ENCODE measurements around the gene TLCD4.

TLCD4 gene

GRCh38 chr1:95073446-95073845 lies 43.7 kb upstream of the TLCD4 start:
- Histone ChIP-seq H2BK15ac (ENCODE audit: low read depth, poor library complexity, severe bottlenecking) (no peak overlapping the region), H3K14ac (ENCODE audit: low read length in 2 of 2) (no peak overlapping the region), H3K36me3 (ENCODE audit: control insufficient read depth in 1 of 2, insufficient read depth in 2 of 2, low read depth in 1 of 2, low read length in 2 of 2) (peaks cover 0 to 2% of the 10 kb centered on the region in 2 experiments), H3K4me3 (ENCODE audit: insufficient read depth in 1 of 2, low read depth in 1 of 2, low read length in 2 of 2) (peak overlapping the region in 1 of 2 experiments; percentile 89), H2BK120ac (ENCODE audit: low read depth, low read length) (no peak overlapping the region), H2BK5ac (ENCODE audit: low read depth, low read length, poor library complexity, severe bottlenecking) (no peak overlapping the region), H2AFZ (ENCODE audit: low read depth, low read length) (no peak overlapping the region), H3K4me2 (ENCODE audit: low read length, poor library complexity, severe bottlenecking) (peak overlapping the region; percentile 90), H3K27me3 (ENCODE audit: control insufficient read depth in 1 of 2, insufficient read depth in 1 of 2, low read length in 2 of 2) (peaks cover 0 to 7% of the 10 kb centered on the region in 2 experiments), H4K8ac (ENCODE audit: low read length) (peak overlapping the region; percentile 1), H2BK12ac (ENCODE audit: low read length in 2 of 2) (no peak overlapping the region), H2AK5ac (ENCODE audit: low read length, severe bottlenecking) (no peak overlapping the region), H3K27ac (ENCODE audit: low read length, poor library complexity, severe bottlenecking) (peak overlapping the region; percentile 98), H3K9me3 (ENCODE audit: control insufficient read depth, low read length) (no peaks in the 10 kb centered on the region), H3K9ac (ENCODE audit: low read length) (peak overlapping the region; percentile 94), H3K23ac (ENCODE audit: low read length in 2 of 2) (no peak overlapping the region), H3K79me1 (replicated peaks; ENCODE audit: low read length, poor library complexity, severe bottlenecking) (peaks cover 6% of the 10 kb centered on the region), H3K4me1 (ENCODE audit: control insufficient read depth, insufficient read depth, low read depth, low read length) (peaks cover 5% of the 10 kb centered on the region), H3K4ac (ENCODE audit: low read depth in 1 of 2, low read length in 2 of 2) (no peak overlapping the region), H4K91ac (ENCODE audit: low read length) (no peak overlapping the region), H3K18ac (ENCODE audit: low read depth in 1 of 2, low read length in 2 of 2) (peak overlapping the region; percentile 68 to 88)
- WGBS = 34% methylated on average over 3 of the region's 3 CpGs
- DNase-seq = no peak

DNA sequence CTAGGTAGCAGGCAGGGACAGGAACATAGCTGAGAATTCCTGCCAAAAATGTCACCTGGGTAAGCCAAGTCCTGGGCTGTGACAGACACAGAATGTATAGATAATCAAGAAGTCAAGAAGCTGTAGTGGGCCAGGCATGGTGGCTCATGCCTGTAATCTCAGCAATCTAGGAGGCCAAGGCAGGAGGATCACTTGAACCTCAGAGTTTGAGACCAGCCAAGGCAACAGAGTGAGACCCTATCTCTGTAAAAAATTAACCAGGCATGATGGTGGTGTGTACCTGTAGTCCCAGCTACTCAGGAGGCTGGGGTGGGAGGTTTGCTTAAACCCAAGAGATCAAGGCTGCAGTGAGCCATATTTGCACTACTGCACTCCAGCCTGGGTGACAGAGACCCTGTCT lies 41.1 kb upstream of the TLCD4 start:
- H3K9me3 ChIP-seq (ENCODE audit: control insufficient read depth, low read length) = no peaks in the 10 kb centered on the region
- no peak overlapping the region for H4K91ac ChIP-seq (ENCODE audit: low read length)
- H3K4me2 ChIP-seq (ENCODE audit: low read length, poor library complexity, severe bottlenecking) = no peak overlapping the region
- H3K14ac ChIP-seq (ENCODE audit: low read length in 2 of 2) = no peak overlapping the region
- H3K9ac ChIP-seq (ENCODE audit: low read length) = no peak overlapping the region
- H2BK5ac ChIP-seq (ENCODE audit: low read depth, low read length, poor library complexity, severe bottlenecking) = no peak overlapping the region
- no peak overlapping the region for H2BK120ac ChIP-seq (ENCODE audit: low read depth, low read length)
- DNase-seq = no peak
- no peak overlapping the region for H3K4me3 ChIP-seq (ENCODE audit: insufficient read depth in 1 of 2, low read depth in 1 of 2, low read length in 2 of 2)
- no peak overlapping the region for H2BK15ac ChIP-seq (ENCODE audit: low read depth, poor library complexity, severe bottlenecking)
- H3K23ac ChIP-seq (ENCODE audit: low read length in 2 of 2) = no peak overlapping the region
- H2AFZ ChIP-seq (ENCODE audit: low read depth, low read length) = no peak overlapping the region
- no peak overlapping the region for H4K8ac ChIP-seq (ENCODE audit: low read length)
- peaks cover 0 to 2% of the 10 kb centered on the region in 2 experiments for H3K36me3 ChIP-seq (ENCODE audit: control insufficient read depth in 1 of 2, insufficient read depth in 2 of 2, low read depth in 1 of 2, low read length in 2 of 2)
- no peak overlapping the region for H3K4ac ChIP-seq (ENCODE audit: low read depth in 1 of 2, low read length in 2 of 2)
- no peak overlapping the region for H3K27ac ChIP-seq (ENCODE audit: low read length, poor library complexity, severe bottlenecking)
- peaks cover 8 to 11% of the 10 kb centered on the region in 2 experiments for H3K27me3 ChIP-seq (ENCODE audit: control insufficient read depth in 1 of 2, insufficient read depth in 1 of 2, low read length in 2 of 2)
- H3K18ac ChIP-seq (ENCODE audit: low read depth in 1 of 2, low read length in 2 of 2) = no peak overlapping the region
- H3K79me1 ChIP-seq (replicated peaks; ENCODE audit: low read length, poor library complexity, severe bottlenecking) = peaks cover 5% of the 10 kb centered on the region
- peaks cover 1% of the 10 kb centered on the region for H3K4me1 ChIP-seq (ENCODE audit: control insufficient read depth, insufficient read depth, low read depth, low read length)
- H2AK5ac ChIP-seq (ENCODE audit: low read length, severe bottlenecking) = no peak overlapping the region
- no peak overlapping the region for H2BK12ac ChIP-seq (ENCODE audit: low read length in 2 of 2)

GRCh38 chr1:95080446-95080845 lies 36.7 kb upstream of the TLCD4 start:
- Histone ChIP-seq H3K79me1 (replicated peaks; ENCODE audit: low read length, poor library complexity, severe bottlenecking) (no peaks in the 10 kb centered on the region), H2BK12ac (ENCODE audit: low read length in 2 of 2) (no peak overlapping the region), H3K4me3 (ENCODE audit: insufficient read depth in 1 of 2, low read depth in 1 of 2, low read length in 2 of 2) (no peak overlapping the region), H2AFZ (ENCODE audit: low read depth, low read length) (no peak overlapping the region), H3K9me3 (ENCODE audit: control insufficient read depth, low read length) (no peaks in the 10 kb centered on the region), H3K4me2 (ENCODE audit: low read length, poor library complexity, severe bottlenecking) (no peak overlapping the region), H4K91ac (ENCODE audit: low read length) (no peak overlapping the region), H2BK5ac (ENCODE audit: low read depth, low read length, poor library complexity, severe bottlenecking) (no peak overlapping the region), H2BK15ac (ENCODE audit: low read depth, poor library complexity, severe bottlenecking) (no peak overlapping the region), H3K23ac (ENCODE audit: low read length in 2 of 2) (no peak overlapping the region), H3K14ac (ENCODE audit: low read length in 2 of 2) (no peak overlapping the region), H3K36me3 (ENCODE audit: control insufficient read depth in 1 of 2, insufficient read depth in 2 of 2, low read depth in 1 of 2, low read length in 2 of 2) (no peaks in the 10 kb centered on the region), H3K18ac (ENCODE audit: low read depth in 1 of 2, low read length in 2 of 2) (no peak overlapping the region), H3K4me1 (ENCODE audit: control insufficient read depth, insufficient read depth, low read depth, low read length) (no peaks in the 10 kb centered on the region), H3K27me3 (ENCODE audit: control insufficient read depth in 1 of 2, insufficient read depth in 1 of 2, low read length in 2 of 2) (peaks cover 8 to 11% of the 10 kb centered on the region in 2 experiments), H4K8ac (ENCODE audit: low read length) (no peak overlapping the region), H3K27ac (ENCODE audit: low read length, poor library complexity, severe bottlenecking) (no peak overlapping the region), H3K9ac (ENCODE audit: low read length) (no peak overlapping the region), H2BK120ac (ENCODE audit: low read depth, low read length) (no peak overlapping the region), H2AK5ac (ENCODE audit: low read length, severe bottlenecking) (no peak overlapping the region), H3K4ac (ENCODE audit: low read depth in 1 of 2, low read length in 2 of 2) (no peak overlapping the region)
- DNase-seq = no peak
- WGBS = 87% methylated on average over 1 of the region's 1 CpG

DNA sequence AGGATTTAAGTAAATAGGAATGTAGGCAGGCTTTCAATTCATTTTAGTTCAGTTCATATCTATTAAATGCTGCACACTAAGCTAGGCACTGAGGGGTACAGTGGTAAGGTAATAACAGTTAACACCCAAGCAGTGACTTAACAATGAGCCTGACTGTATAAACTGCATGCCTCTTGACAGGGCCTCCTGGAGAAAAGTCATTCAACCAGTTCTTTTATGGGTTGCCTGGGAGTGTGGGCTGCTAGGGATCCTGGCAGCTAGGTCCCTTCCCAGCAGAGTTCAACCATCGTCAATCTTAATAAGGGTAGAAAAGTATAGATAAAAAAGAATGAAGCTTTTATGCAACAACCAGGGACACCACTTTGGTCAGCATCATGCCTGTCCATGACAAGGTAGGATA lies 36.3 kb upstream of the TLCD4 start:
- no peak overlapping the region for H2BK15ac ChIP-seq (ENCODE audit: low read depth, poor library complexity, severe bottlenecking)
- H2AFZ ChIP-seq (ENCODE audit: low read depth, low read length) = no peak overlapping the region
- H3K23ac ChIP-seq (ENCODE audit: low read length in 2 of 2) = no peak overlapping the region
- H3K9ac ChIP-seq (ENCODE audit: low read length) = no peak overlapping the region
- H3K4me1 ChIP-seq (ENCODE audit: control insufficient read depth, insufficient read depth, low read depth, low read length) = no peaks in the 10 kb centered on the region
- no peak overlapping the region for H3K18ac ChIP-seq (ENCODE audit: low read depth in 1 of 2, low read length in 2 of 2)
- H3K36me3 ChIP-seq (ENCODE audit: control insufficient read depth in 1 of 2, insufficient read depth in 2 of 2, low read depth in 1 of 2, low read length in 2 of 2) = no peaks in the 10 kb centered on the region
- H4K8ac ChIP-seq (ENCODE audit: low read length) = no peak overlapping the region
- H2BK120ac ChIP-seq (ENCODE audit: low read depth, low read length) = no peak overlapping the region
- H2AK5ac ChIP-seq (ENCODE audit: low read length, severe bottlenecking) = no peak overlapping the region
- H3K9me3 ChIP-seq (ENCODE audit: control insufficient read depth, low read length) = no peaks in the 10 kb centered on the region
- H2BK5ac ChIP-seq (ENCODE audit: low read depth, low read length, poor library complexity, severe bottlenecking) = no peak overlapping the region
- no peak overlapping the region for H3K4ac ChIP-seq (ENCODE audit: low read depth in 1 of 2, low read length in 2 of 2)
- H2BK12ac ChIP-seq (ENCODE audit: low read length in 2 of 2) = no peak overlapping the region
- no peak overlapping the region for H4K91ac ChIP-seq (ENCODE audit: low read length)
- H3K4me3 ChIP-seq (ENCODE audit: insufficient read depth in 1 of 2, low read depth in 1 of 2, low read length in 2 of 2) = no peak overlapping the region
- H3K27ac ChIP-seq (ENCODE audit: low read length, poor library complexity, severe bottlenecking) = no peak overlapping the region
- H3K79me1 ChIP-seq (replicated peaks; ENCODE audit: low read length, poor library complexity, severe bottlenecking) = no peaks in the 10 kb centered on the region
- H3K4me2 ChIP-seq (ENCODE audit: low read length, poor library complexity, severe bottlenecking) = no peak overlapping the region
- peaks cover 8 to 11% of the 10 kb centered on the region in 2 experiments for H3K27me3 ChIP-seq (ENCODE audit: control insufficient read depth in 1 of 2, insufficient read depth in 1 of 2, low read length in 2 of 2)
- DNase-seq = no peak
- no peak overlapping the region for H3K14ac ChIP-seq (ENCODE audit: low read length in 2 of 2)
- WGBS = 100% methylated on average over 1 of the region's 1 CpG
